ENCODE measurements around the gene ZDHHC17. TPM values are rescaled to one million over a fixed set of nuclear protein-coding genes. Genes with fewer than 3 reads are reported as not detected.

The ZDHHC17 gene
- total and polyA plus RNA-seq, 4 donors, result 12.0 to 139 (median 21.8) TPM

- H3K27ac ChIP-seq (ENCODE audit: low read depth in 1 of 2, low read length in 1 of 2), result no peak overlapping the region
- no peak overlapping the region for H3K9ac ChIP-seq (ENCODE audit: insufficient read depth in 1 of 2, low read length in 2 of 2)
- H3K36me3 ChIP-seq (ENCODE audit: control insufficient read depth in 4 of 4, insufficient read depth in 4 of 4, low read length in 4 of 4), result no peaks in the 10 kb centered on the region
- no peak for DNase-seq
- no peak for ATAC-seq (ENCODE audit: insufficient read depth, low FRiP score)
- H3K4me1 ChIP-seq (ENCODE audit: control insufficient read depth in 5 of 5, insufficient read depth in 5 of 5, low read length in 5 of 5), result peaks cover 0 to 11% (median 0%) of the 10 kb centered on the region in 5 donors
- H3K4me3 ChIP-seq, result no peak overlapping the region
- WGBS, 2 donors, result 88 to 95% methylated on average over 1 of the region's 1 CpG
- no peaks in the 10 kb centered on the region for H3K27me3 ChIP-seq (ENCODE audit: control insufficient read depth in 3 of 3, insufficient read depth in 3 of 3, low read length in 2 of 3)
- TF ChIP-seq CTCF (IDR thresholded peaks at IDR 0.05; ENCODE audit: control extremely low read depth, extremely low read depth), result no peak
- peaks cover 0 to 4% (median 2%) of the 10 kb centered on the region in 4 donors for H3K9me3 ChIP-seq (ENCODE audit: control insufficient read depth in 4 of 4, insufficient read depth in 3 of 4, low read length in 3 of 4)
Measured at GRCh38 chr12:76896274-76896673, 132.4 kb downstream of the ZDHHC17 start.

GRCh38 chr12:76898442-76898841 is 134.5 kb downstream of the ZDHHC17 start:
- no peak for ATAC-seq (ENCODE audit: insufficient read depth, low FRiP score)
- 68 to 88% methylated on average over 1 of the region's 1 CpG for WGBS, 2 donors
- Histone ChIP-seq H3K9ac (ENCODE audit: insufficient read depth in 1 of 2, low read length in 2 of 2) (no peak overlapping the region), H3K9me3 (ENCODE audit: control insufficient read depth in 4 of 4, insufficient read depth in 3 of 4, low read length in 3 of 4) (peaks cover 0 to 4% (median 2%) of the 10 kb centered on the region in 4 donors), H3K4me3 (no peak overlapping the region), H3K36me3 (ENCODE audit: control insufficient read depth in 4 of 4, insufficient read depth in 4 of 4, low read length in 4 of 4) (no peaks in the 10 kb centered on the region), H3K27me3 (ENCODE audit: control insufficient read depth in 3 of 3, insufficient read depth in 3 of 3, low read length in 2 of 3) (no peaks in the 10 kb centered on the region), H3K4me1 (ENCODE audit: control insufficient read depth in 5 of 5, insufficient read depth in 5 of 5, low read length in 5 of 5) (peaks cover 0 to 13% (median 0%) of the 10 kb centered on the region in 5 donors), H3K27ac (ENCODE audit: low read depth in 1 of 2, low read length in 1 of 2) (no peak overlapping the region)
- DNase-seq, result peak; percentile 44 to 95 (median 88)
- no peak for TF ChIP-seq CTCF (IDR thresholded peaks at IDR 0.05; ENCODE audit: control extremely low read depth, extremely low read depth)

GRCh38 chr12:76899522-76899921 is 135.6 kb downstream of the ZDHHC17 start:
- Histone ChIP-seq H3K36me3 (ENCODE audit: control insufficient read depth in 4 of 4, insufficient read depth in 4 of 4, low read length in 4 of 4) (no peaks in the 10 kb centered on the region), H3K9me3 (ENCODE audit: control insufficient read depth in 4 of 4, insufficient read depth in 3 of 4, low read length in 3 of 4) (peaks cover 0 to 4% (median under 1%) of the 10 kb centered on the region in 4 donors), H3K9ac (ENCODE audit: insufficient read depth in 1 of 2, low read length in 2 of 2) (no peak overlapping the region), H3K4me3 (no peak overlapping the region), H3K27me3 (ENCODE audit: control insufficient read depth in 3 of 3, insufficient read depth in 3 of 3, low read length in 2 of 3) (no peaks in the 10 kb centered on the region), H3K4me1 (ENCODE audit: control insufficient read depth in 5 of 5, insufficient read depth in 5 of 5, low read length in 5 of 5) (peaks cover 0 to 13% (median 0%) of the 10 kb centered on the region in 5 donors), H3K27ac (ENCODE audit: low read depth in 1 of 2, low read length in 1 of 2) (no peak overlapping the region)
- no peak for DNase-seq
- TF ChIP-seq CTCF (IDR thresholded peaks at IDR 0.05; ENCODE audit: control extremely low read depth, extremely low read depth), result no peak
- WGBS, 2 donors, result 93 to 95% methylated on average over 2 of the region's 2 CpGs
- ATAC-seq (ENCODE audit: insufficient read depth, low FRiP score), result no peak

All from lung (tissue), 12 donors.